GM06990 (cell line): Measurements from ENCODE around the gene NKAPD1.
"Not testable (repeated sequence)": the region's sequence is repeated elsewhere in the genome, so short reads cannot be mapped to it uniquely, and the experiment has no call there.

ENCODE experiments used
- DNase-seq: peaks from one replicate; pipeline ENCODE4 v3.0.0-alpha.2; 2011; ENCODE audit not compliant: insufficient read length; ENCODE audit errors: extremely low read depth
- H3K27me3 ChIP-seq: replicated peaks from 2 replicates; pipeline ENCODE4 v1.6.0; 2011; ENCODE audit warnings: low read length; ENCODE audit not compliant: control insufficient read depth, insufficient read depth
- H3K36me3 ChIP-seq: 2 replicates; pipeline ENCODE4 v1.5.1; 2011; ENCODE audit warnings: low read length; ENCODE audit not compliant: control insufficient read depth, insufficient read depth
- H3K4me3 ChIP-seq: replicated peaks from 2 replicates; pipeline ENCODE4 v1.5.1; 2011; ENCODE audit warnings: low read depth, mild to moderate bottlenecking, control low read depth, low read length
- CTCF ChIP-seq: IDR thresholded peaks from 2 replicates; pipeline ENCODE4 v1.5.1; 2011; ENCODE audit warnings: low read length, control low read depth, mild to moderate bottlenecking, inconsistent platforms; ENCODE audit not compliant: insufficient read depth, poor library complexity, severe bottlenecking

The NKAPD1 gene

DNA sequence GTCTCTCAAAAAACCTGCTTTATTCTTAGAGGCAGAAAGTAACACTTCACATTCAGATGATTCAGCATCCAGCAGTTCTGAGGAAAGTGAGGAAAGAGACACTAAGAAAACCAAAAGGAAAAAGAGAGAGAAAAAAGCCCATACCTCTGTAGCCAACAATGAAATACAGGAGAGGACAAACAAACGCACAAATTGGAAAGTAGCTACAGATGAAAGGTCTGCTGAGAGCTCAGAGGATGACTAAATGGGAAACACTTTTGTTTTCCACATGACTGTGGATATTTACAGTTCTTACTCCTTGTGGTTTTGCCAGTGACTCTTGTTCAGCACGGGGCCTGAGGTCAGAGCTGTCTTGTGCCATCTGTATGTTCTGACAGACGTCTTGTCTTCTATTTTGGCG lies 8.6 kb downstream of the NKAPD1 start:
- no peak for DNase-seq
- no peak overlapping the region for H3K4me3 ChIP-seq
- H3K36me3 ChIP-seq = peaks cover 10% of the 10 kb centered on the region
- no peak for TF ChIP-seq CTCF
- no peaks in the 10 kb centered on the region for H3K27me3 ChIP-seq

GRCh38 chr11:112085822-112086421 lies 11.8 kb downstream of the NKAPD1 start:
- no peaks in the 10 kb centered on the region for H3K27me3 ChIP-seq
- peak overlapping the region; percentile 85 for H3K4me3 ChIP-seq
- peaks cover 10% of the 10 kb centered on the region for H3K36me3 ChIP-seq
- no peak for DNase-seq
- no peak for TF ChIP-seq CTCF

GRCh38 chr11:112086422-112087191 lies 12.5 kb downstream of the NKAPD1 start, which contains the start of the genes SDHD and TIMM8B:
Gene SDHD, plus strand, starts transcription at chr11:112086873. Its CDS starts 35 bp downstream, at chr11:112086908.
Gene TIMM8B, minus strand, starts transcription at chr11:112086756. Its CDS starts 33 bp downstream, at chr11:112086723.
- peaks cover 13% of the 10 kb centered on the region for H3K36me3 ChIP-seq
- no peaks in the 10 kb centered on the region for H3K27me3 ChIP-seq
- peak within 1 kb of the TSS; percentile 85 for H3K4me3 ChIP-seq
- TF ChIP-seq CTCF = peak; percentile 39
- peak; percentile 94 for DNase-seq

DNA sequence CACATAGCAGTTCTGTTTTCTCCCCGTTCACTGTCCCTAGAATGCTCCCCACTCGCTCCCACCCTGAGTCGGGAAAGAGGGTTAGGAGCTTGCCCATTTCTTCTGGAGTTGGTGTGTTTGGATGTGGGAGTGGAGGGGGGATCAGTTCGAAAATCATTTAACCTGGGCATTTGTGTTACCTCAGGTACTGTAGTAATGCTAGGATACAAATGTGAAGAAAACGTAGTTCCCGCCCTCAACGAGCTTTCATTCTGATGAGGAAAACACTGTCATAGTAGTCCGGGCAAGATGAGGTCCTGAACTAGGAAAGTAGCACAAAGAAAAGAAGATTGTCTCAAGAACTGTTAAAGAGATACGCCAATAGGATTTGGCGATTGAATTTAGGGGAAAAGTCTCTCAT lies 13.1 kb downstream of the NKAPD1 start:
- no peak for DNase-seq
- H3K4me3 ChIP-seq = peak overlapping the region; percentile 85
- TF ChIP-seq CTCF = no peak
- H3K27me3 ChIP-seq = no peaks in the 10 kb centered on the region
- peaks cover 13% of the 10 kb centered on the region for H3K36me3 ChIP-seq

- not testable (repeated sequence) for DNase-seq, H3K36me3 ChIP-seq, H3K4me3 ChIP-seq, H3K27me3 ChIP-seq
These were observed 21.2 kb downstream of the NKAPD1 start for GRCh38 chr11:112095302-112095701.

DNA sequence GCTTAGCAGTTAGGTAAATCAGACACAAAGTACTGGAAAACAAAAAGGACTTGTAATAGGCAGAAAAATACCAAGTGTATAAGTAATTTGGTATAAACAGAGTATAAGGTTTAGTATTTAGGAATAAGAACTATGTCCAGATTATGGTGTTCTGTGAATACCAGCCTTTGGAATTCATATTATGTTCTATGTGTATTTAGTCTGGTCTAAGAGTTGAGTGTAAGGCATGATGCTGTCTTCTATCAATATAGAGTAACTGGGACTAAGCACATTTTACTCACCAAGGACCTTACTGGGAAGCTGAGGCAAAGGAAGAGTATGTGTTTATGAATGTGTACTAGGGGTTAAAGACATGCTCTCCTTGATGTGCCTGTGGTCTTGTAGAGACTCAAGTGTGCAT lies 22.1 kb downstream of the NKAPD1 start:
- Histone ChIP-seq H3K4me3 (no peak overlapping the region), H3K36me3 (peaks cover 3% of the 10 kb centered on the region)

More for the DNA sequence above, 22.1 kb downstream of the NKAPD1 start:
- no peak for DNase-seq
- H3K27me3 ChIP-seq = no peaks in the 10 kb centered on the region
- no peak for TF ChIP-seq CTCF
